H9 (cell line): Measurements from ENCODE around the gene PRR23E. TPM values are rescaled to one million over a fixed set of nuclear protein-coding genes. Genes with fewer than 3 reads are reported as not detected.

Experiments
- DNase-seq: peaks from one replicate; pipeline ENCODE4 v3.0.0-alpha.2; 2017
- H2AFZ ChIP-seq: one replicate; pipeline ENCODE4 v1.6.1; 2013; ENCODE audit warnings: mild to moderate bottlenecking, low read length, control low read depth, moderate library complexity
- H2AK5ac ChIP-seq: 2 replicates; pipeline ENCODE4 v1.6.1; 2013; ENCODE audit warnings: low read length, control low read depth, mixed read lengths; ENCODE audit not compliant: insufficient read length
- H2BK120ac ChIP-seq: one replicate; pipeline ENCODE4 v1.6.1; 2013; ENCODE audit warnings: low read depth, mild to moderate bottlenecking, low read length, control low read depth, inconsistent platforms; ENCODE audit not compliant: poor library complexity, severe bottlenecking
- H2BK12ac ChIP-seq: 2 replicates; pipeline ENCODE4 v1.6.1; 2013; ENCODE audit warnings: low read length, control low read depth, mixed read lengths, low read depth; ENCODE audit not compliant: insufficient read length
- H2BK15ac ChIP-seq: 2 replicates; pipeline ENCODE4 v1.6.1; 2013; ENCODE audit warnings: low read depth, low read length, control low read depth
- H2BK20ac ChIP-seq: one replicate; pipeline ENCODE4 v1.6.1; 2013; ENCODE audit warnings: low read depth, mild to moderate bottlenecking, low read length, control low read depth, inconsistent platforms; ENCODE audit not compliant: poor library complexity, severe bottlenecking
- H2BK5ac ChIP-seq: 2 replicates; pipeline ENCODE4 v1.6.1; 2013; ENCODE audit warnings: low read length, control low read depth, mixed read lengths; ENCODE audit not compliant: insufficient read length
- H3K14ac ChIP-seq: 2 replicates; pipeline ENCODE4 v1.6.1; 2013; ENCODE audit warnings: low read length, control low read depth; ENCODE audit not compliant: insufficient read depth
- H3K18ac ChIP-seq: 2 replicates; pipeline ENCODE4 v1.6.1; 2013; ENCODE audit warnings: low read depth, mild to moderate bottlenecking, mixed read lengths, low read length, control low read depth; ENCODE audit not compliant: insufficient read length
- H3K23ac ChIP-seq: 2 replicates; pipeline ENCODE4 v1.6.1; 2013; ENCODE audit warnings: low read length, control low read depth, mixed read lengths, low read depth; ENCODE audit not compliant: insufficient read length
- H3K23me2 ChIP-seq: 2 replicates; pipeline ENCODE4 v1.6.1; 2013; ENCODE audit warnings: low read depth, mild to moderate bottlenecking, mixed read lengths, low read length, control low read depth; ENCODE audit not compliant: insufficient read length, poor library complexity, severe bottlenecking
- H3K27ac ChIP-seq: 2 replicates; pipeline ENCODE4 v1.5.1; 2013; ENCODE audit warnings: low read length, control low read depth, mixed read lengths, low read depth; ENCODE audit not compliant: insufficient read length
- H3K27me3 ChIP-seq: 2 replicates; pipeline ENCODE4 v1.6.1; 2013; ENCODE audit warnings: low read length, control low read depth, inconsistent platforms; ENCODE audit not compliant: insufficient read depth
- H3K4ac ChIP-seq: 2 replicates; pipeline ENCODE4 v1.6.1; 2013; ENCODE audit warnings: low read depth, mild to moderate bottlenecking, control low read depth, inconsistent platforms, low read length, moderate library complexity
- H3K4me1 ChIP-seq: 2 replicates; pipeline ENCODE4 v1.6.1; 2013; ENCODE audit warnings: low read length, control low read depth, inconsistent platforms; ENCODE audit not compliant: insufficient read depth
- H3K4me2 ChIP-seq: 2 replicates; pipeline ENCODE4 v1.6.1; 2013; ENCODE audit warnings: low read length, control low read depth, mixed read lengths; ENCODE audit not compliant: insufficient read length, insufficient read depth
- H3K56ac ChIP-seq: 2 replicates; pipeline ENCODE4 v1.6.1; 2013; ENCODE audit warnings: low read depth, mild to moderate bottlenecking, mixed read lengths, low read length, control low read depth; ENCODE audit not compliant: insufficient read length
- H3K79me1 ChIP-seq: 2 replicates; pipeline ENCODE4 v1.6.1; 2013; ENCODE audit warnings: low read depth, mild to moderate bottlenecking, moderate library complexity, low read length, control low read depth, inconsistent platforms; ENCODE audit not compliant: insufficient read depth, poor library complexity, severe bottlenecking
- H3K79me2 ChIP-seq: 2 replicates; pipeline ENCODE4 v1.6.1; 2013; ENCODE audit warnings: low read length, control low read depth, inconsistent platforms; ENCODE audit not compliant: insufficient read depth
- H3K9ac ChIP-seq: 2 replicates; pipeline ENCODE4 v1.6.1; 2013; ENCODE audit warnings: low read length, control low read depth, mixed read lengths; ENCODE audit not compliant: insufficient read length; ENCODE audit errors: extremely low read depth
- H3K9me3 ChIP-seq: one replicate; pipeline ENCODE4 v1.6.1; 2013; ENCODE audit warnings: low read depth, low read length, inconsistent platforms; ENCODE audit not compliant: control insufficient read depth
- H3T11ph ChIP-seq: one replicate; pipeline ENCODE4 v1.6.1; 2013; ENCODE audit warnings: mild to moderate bottlenecking, low read length, control low read depth, inconsistent platforms
- H4K20me1 ChIP-seq: one replicate; pipeline ENCODE4 v1.6.1; 2013; ENCODE audit not compliant: control insufficient read depth, insufficient read length, insufficient read depth
- H4K5ac ChIP-seq: 2 replicates; pipeline ENCODE4 v1.6.1; 2013; ENCODE audit warnings: low read depth, mild to moderate bottlenecking, mixed read lengths, low read length, control low read depth; ENCODE audit not compliant: insufficient read length
- H4K8ac ChIP-seq: replicated peaks from 2 replicates; pipeline ENCODE4 v1.6.1; 2013; ENCODE audit warnings: low read length, control low read depth, mixed read lengths, low read depth; ENCODE audit not compliant: insufficient read length
- H4K91ac ChIP-seq: 2 replicates; pipeline ENCODE4 v1.6.1; 2013; ENCODE audit warnings: low read depth, mild to moderate bottlenecking, moderate library complexity, mixed read lengths, low read length, control low read depth; ENCODE audit not compliant: insufficient read length
- H3K27ac Mint-ChIP-seq, 3 experiments: 2 replicates in 2 of 3; 3 replicates in 1 of 3; pipeline ENCODE4 v1.8.0; 2020 to 2021; ENCODE audit warnings: mixed read lengths in 3 of 3, mild to moderate bottlenecking in 1 of 3, moderate library complexity in 1 of 3
- H3K27me3 Mint-ChIP-seq: 2 replicates; pipeline ENCODE4 v1.8.0; 2021; ENCODE audit warnings: low read depth, mild to moderate bottlenecking, moderate library complexity, mixed read lengths
- H3K36me3 Mint-ChIP-seq, 3 experiments: 2 replicates in 2 of 3; 3 replicates in 1 of 3; pipeline ENCODE4 v1.8.0; 2020 to 2021; ENCODE audit warnings: low read depth in 3 of 3, mixed read lengths in 3 of 3; ENCODE audit not compliant: insufficient read depth in 1 of 3
- H3K4me1 Mint-ChIP-seq, 2 experiments: 2 replicates each; pipeline ENCODE4 v1.8.0; 2020; ENCODE audit warnings: mixed read lengths in 2 of 2
- H3K4me3 Mint-ChIP-seq, 2 experiments: 2 replicates in 1 of 2; 3 replicates in 1 of 2; pipeline ENCODE4 v1.8.0; 2020 to 2021; ENCODE audit warnings: mild to moderate bottlenecking in 2 of 2, mixed read lengths in 2 of 2, moderate library complexity in 1 of 2
- H3K9me3 Mint-ChIP-seq, 2 experiments: 2 replicates in 1 of 2; 3 replicates in 1 of 2; pipeline ENCODE4 v1.8.0; 2020; ENCODE audit warnings: mild to moderate bottlenecking in 2 of 2, mixed read lengths in 2 of 2, moderate library complexity in 1 of 2
- WGBS: extraction: QIAGEN DNeasy Blood & Tissue Kit; methylation state at CpG from one replicate; pipeline ENCODE4 v1.1.7; 2013; ENCODE audit warnings: missing lambda C conversion rate, low lambda C conversion rate, mixed read lengths; ENCODE audit not compliant: insufficient read length; ENCODE audit errors: extremely low coverage; 5-methylcytosine and 5-hydroxymethylcytosine counted together
- total RNA-seq: library from RNA; stranded (reverse); gene quantifications from 2 replicates; pipeline ENCODE4 v1.2.1, GENCODE V29; 2021
- TF ChIP-seq, protein P1 (sequence below): fragments of 200-600 bp; sonication (generic); conservative IDR thresholded peaks from 3 replicates; pipeline ENCODE4 v1.8.0; 2021; ENCODE audit warnings: antibody characterized with exemption, mild to moderate bottlenecking

Gene PRR23E
- total RNA-seq, 1 experiment from 2014 or later, result not detected

DNA sequence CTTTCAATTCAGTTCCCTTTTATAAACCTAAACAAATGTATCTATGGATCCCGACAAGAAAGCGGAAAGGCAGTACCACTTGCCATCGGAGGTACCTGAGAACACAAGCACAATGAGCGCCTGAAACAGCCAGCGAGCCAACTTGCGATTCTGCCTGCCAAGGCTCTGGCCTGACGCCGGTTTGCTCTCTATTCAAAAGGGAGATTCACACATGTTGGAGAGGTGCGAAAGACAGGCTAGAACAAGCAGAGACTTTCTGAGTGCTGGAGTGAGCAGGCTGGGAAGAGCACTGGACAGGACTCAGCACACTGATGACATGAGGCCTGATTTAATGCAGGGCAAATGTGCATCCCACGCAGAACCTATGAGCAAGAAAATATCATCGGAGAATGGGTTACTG, 17.7 kb upstream of the PRR23E start:
- peaks cover 1% of the 10 kb centered on the region for H3K27me3 Mint-ChIP-seq

More for the DNA sequence above, 17.7 kb upstream of the PRR23E start:
- WGBS, result no CpG with 5 or more reads among the region's 11 CpGs
- H3K79me2 ChIP-seq, result no peaks in the 10 kb centered on the region
- no peak overlapping the region for H3K23ac ChIP-seq
- H2BK5ac ChIP-seq, result no peak overlapping the region
- no peak overlapping the region for H4K5ac ChIP-seq
- no peaks in the 10 kb centered on the region for H3K9me3 ChIP-seq
- no peak overlapping the region for H3K14ac ChIP-seq
- no peak overlapping the region for H3K4ac ChIP-seq
- peak; percentile 8 for DNase-seq
- peaks cover 10 to 16% of the 10 kb centered on the region in 2 experiments; a peak in 3 of 4 replicates for H3K4me1 Mint-ChIP-seq
- no peak overlapping the region for H2BK12ac ChIP-seq
- H2BK15ac ChIP-seq, result no peak overlapping the region
- no peak overlapping the region for H3K18ac ChIP-seq
- H3K4me1 ChIP-seq, result no peaks in the 10 kb centered on the region; the same call in 1 of the 2 replicates
- H3K36me3 Mint-ChIP-seq, result peaks cover 0 to 5% (median 0%) of the 10 kb centered on the region in 3 experiments; a peak in 1 of 7 replicates
- no peaks in the 10 kb centered on the region for H3K23me2 ChIP-seq
- TF ChIP-seq, protein P1, sequence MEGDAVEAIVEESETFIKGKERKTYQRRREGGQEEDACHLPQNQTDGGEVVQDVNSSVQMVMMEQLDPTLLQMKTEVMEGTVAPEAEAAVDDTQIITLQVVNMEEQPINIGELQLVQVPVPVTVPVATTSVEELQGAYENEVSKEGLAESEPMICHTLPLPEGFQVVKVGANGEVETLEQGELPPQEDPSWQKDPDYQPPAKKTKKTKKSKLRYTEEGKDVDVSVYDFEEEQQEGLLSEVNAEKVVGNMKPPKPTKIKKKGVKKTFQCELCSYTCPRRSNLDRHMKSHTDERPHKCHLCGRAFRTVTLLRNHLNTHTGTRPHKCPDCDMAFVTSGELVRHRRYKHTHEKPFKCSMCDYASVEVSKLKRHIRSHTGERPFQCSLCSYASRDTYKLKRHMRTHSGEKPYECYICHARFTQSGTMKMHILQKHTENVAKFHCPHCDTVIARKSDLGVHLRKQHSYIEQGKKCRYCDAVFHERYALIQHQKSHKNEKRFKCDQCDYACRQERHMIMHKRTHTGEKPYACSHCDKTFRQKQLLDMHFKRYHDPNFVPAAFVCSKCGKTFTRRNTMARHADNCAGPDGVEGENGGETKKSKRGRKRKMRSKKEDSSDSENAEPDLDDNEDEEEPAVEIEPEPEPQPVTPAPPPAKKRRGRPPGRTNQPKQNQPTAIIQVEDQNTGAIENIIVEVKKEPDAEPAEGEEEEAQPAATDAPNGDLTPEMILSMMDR, result no peak
- H2BK20ac ChIP-seq, result no peak overlapping the region
- H2BK120ac ChIP-seq, result no peak overlapping the region
- H3K56ac ChIP-seq, result no peak overlapping the region
- H2AK5ac ChIP-seq, result no peak overlapping the region
- no peaks in the 10 kb centered on the region for H4K20me1 ChIP-seq
- no peak overlapping the region for H4K91ac ChIP-seq
- H3K27ac Mint-ChIP-seq, result no peak overlapping the region
- H3K27ac ChIP-seq, result no peak overlapping the region
- no peak overlapping the region for H3K4me2 ChIP-seq
- no peak overlapping the region for H4K8ac ChIP-seq
- no peak overlapping the region for H3K9ac ChIP-seq
- peaks cover 2 to 11% of the 10 kb centered on the region in 2 experiments; a peak in 4 of 5 replicates for H3K9me3 Mint-ChIP-seq
- H3K79me1 ChIP-seq, result no peaks in the 10 kb centered on the region
- no peak overlapping the region for H3T11ph ChIP-seq
- no peak overlapping the region for H2AFZ ChIP-seq
- H3K27me3 ChIP-seq, result no peaks in the 10 kb centered on the region; the same call in 1 of the 2 replicates
- no peak overlapping the region for H3K4me3 Mint-ChIP-seq
